ENCODE results near the gene TEDDM1. TPM values are rescaled to one million over a fixed set of nuclear protein-coding genes. Genes with fewer than 3 reads are reported as not detected.

TEDDM1 gene
- total and polyA plus RNA-seq, 10 of the 15 experiments (the other 5 are each of a cell fraction or from before 2014, with no cell fraction given) = 0.11 TPM; not detected in 9

DNA sequence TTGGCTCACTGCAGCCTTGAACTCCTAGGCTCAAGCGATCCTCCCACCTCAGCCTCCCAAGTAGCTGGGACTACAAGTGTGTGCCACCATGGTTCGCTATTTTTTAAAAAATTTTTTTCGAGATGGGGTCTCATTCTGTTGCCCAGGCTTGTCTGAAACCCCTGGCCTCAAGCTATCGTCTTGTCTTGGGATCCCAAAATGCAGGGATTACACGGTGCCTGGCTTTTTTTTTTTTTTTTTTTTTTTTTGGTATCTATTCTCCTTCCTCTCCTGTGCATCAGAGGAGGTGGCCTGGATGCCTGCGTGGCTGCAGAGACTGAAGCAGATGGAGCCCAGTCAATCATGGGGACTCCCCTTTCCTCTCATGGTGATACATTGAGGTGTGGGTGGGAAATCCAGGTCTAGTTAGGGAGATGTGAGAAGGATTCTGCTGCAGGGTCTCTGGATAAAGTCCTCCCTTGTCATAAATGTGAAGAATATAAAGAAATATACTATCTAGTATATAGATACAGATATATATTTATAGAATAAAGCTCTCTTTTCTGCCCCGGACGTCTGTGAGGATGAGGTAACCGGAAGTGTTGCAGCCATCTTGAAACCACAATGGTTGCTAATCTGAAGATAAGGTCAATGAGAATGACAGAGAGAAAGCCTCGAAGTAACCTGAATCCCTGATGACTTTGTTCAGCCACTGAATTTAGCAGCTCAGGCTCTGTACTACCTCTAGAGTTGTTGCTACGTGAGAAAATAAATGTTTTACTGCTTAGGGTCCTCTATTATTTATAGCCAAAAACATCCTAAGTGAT is 30.0 kb upstream of the TEDDM1 start (continued):
- TF ChIP-seq, protein P1, sequence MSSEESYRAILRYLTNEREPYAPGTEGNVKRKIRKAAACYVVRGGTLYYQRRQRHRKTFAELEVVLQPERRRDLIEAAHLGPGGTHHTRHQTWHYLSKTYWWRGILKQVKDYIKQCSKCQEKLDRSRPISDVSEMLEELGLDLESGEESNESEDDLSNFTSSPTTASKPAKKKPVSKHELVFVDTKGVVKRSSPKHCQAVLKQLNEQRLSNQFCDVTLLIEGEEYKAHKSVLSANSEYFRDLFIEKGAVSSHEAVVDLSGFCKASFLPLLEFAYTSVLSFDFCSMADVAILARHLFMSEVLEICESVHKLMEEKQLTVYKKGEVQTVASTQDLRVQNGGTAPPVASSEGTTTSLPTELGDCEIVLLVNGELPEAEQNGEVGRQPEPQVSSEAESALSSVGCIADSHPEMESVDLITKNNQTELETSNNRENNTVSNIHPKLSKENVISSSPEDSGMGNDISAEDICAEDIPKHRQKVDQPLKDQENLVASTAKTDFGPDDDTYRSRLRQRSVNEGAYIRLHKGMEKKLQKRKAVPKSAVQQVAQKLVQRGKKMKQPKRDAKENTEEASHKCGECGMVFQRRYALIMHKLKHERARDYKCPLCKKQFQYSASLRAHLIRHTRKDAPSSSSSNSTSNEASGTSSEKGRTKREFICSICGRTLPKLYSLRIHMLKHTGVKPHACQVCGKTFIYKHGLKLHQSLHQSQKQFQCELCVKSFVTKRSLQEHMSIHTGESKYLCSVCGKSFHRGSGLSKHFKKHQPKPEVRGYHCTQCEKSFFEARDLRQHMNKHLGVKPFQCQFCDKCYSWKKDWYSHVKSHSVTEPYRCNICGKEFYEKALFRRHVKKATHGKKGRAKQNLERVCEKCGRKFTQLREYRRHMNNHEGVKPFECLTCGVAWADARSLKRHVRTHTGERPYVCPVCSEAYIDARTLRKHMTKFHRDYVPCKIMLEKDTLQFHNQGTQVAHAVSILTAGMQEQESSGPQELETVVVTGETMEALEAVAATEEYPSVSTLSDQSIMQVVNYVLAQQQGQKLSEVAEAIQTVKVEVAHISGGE (CRISPR knock-in tag; IDR thresholded peaks at IDR 0.05) = no peak
- TF ChIP-seq BHLHE40 (IDR thresholded peaks at IDR 0.05; ENCODE audit: borderline replicate concordance in 1 of 2, low read depth in 2 of 2, low read length in 1 of 2) = 0 out of 4 replicates have a peak, but pooled peaks of 1 of the 2 experiments have one; percentile 13
- TF ChIP-seq ETV6 (conservative IDR thresholded peaks at IDR 0.05 in 1 of 2, IDR thresholded peaks at IDR 0.05 in 1 of 2; ENCODE audit: borderline replicate concordance in 1 of 2, low read depth in 1 of 2) = peak in 1 of 2 experiments; percentile 30; a peak in 1 of 4 replicates

DNA sequence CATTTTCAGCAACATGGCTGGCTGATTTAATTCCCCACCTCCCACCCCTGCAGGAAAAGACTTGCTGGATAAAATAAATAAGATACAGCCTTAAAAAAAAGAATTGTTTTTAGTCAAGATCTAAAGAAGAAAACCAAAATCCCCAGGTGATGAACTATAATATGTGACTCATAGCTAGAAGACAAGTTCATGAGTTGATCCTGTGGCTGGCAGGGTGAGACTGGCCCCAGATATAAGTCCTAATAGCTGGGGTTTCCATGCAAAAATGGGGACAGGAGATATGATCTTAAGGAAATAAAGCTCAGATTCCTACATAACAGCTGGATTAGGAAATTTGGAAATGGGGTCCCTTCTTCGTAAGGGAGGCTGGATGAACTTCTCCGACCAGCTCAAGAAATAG is 27.6 kb upstream of the TEDDM1 start:
- ChIA-PET CTCF (interaction anchor here (0.7 to 1.9 kb wide), 13 partner anchors 10 to 360 kb away, joined by 3 to 16 read pairs (median 4); no protein-coding TSS in a partner anchor), RAD21 (ENCODE audit: unreplicated experiment) (interaction anchor here (0.7 to 4.6 kb wide), 11 partner anchors 16 to 354 kb away, joined by 3 to 30 read pairs (median 4); partner anchors contain the start of genes GLUL and RNASEL), SMC1A (ENCODE audit: uncharacterized antibody, unreplicated experiment) (interaction anchor here (0.7 to 4.2 kb wide), 14 partner anchors 10 to 356 kb away, joined by 3 to 18 read pairs (median 4); no protein-coding TSS in a partner anchor), POLR2A (interaction anchor here (0.5 to 0.9 kb wide), 3 partner anchors 9 to 32 kb away, joined by 3 to 4 read pairs (median 4); no protein-coding TSS in a partner anchor)
- DNase-seq (ENCODE audit: low read depth, low spot score) (peak; percentile 32), ATAC-seq (peak; percentile 56), FAIRE-seq (no peak)
- Histone ChIP-seq H3K4me3 (no peak overlapping the region), H3K79me2 (ENCODE audit: control insufficient read depth, insufficient read depth, low read length) (no peaks in the 10 kb centered on the region), H3K4me2 (ENCODE audit: control insufficient read depth, insufficient read depth) (peak overlapping the region; percentile 9; the same call in 1 of the 2 replicates), H3K9ac (ENCODE audit: control insufficient read depth, insufficient read depth, low read length) (no peak overlapping the region), H3K27me3 (replicated peaks in 1 of 2; ENCODE audit: control insufficient read depth in 2 of 2, insufficient read depth in 2 of 2, low read length in 1 of 2) (no peaks in the 10 kb centered on the region), H3K27ac (ENCODE audit: control insufficient read depth, insufficient read depth) (peak overlapping the region; percentile 74), H4K20me1 (ENCODE audit: control insufficient read depth, insufficient read depth) (no peaks in the 10 kb centered on the region), H3K36me3 (ENCODE audit: control insufficient read depth in 2 of 2, insufficient read depth in 2 of 2, low read length in 1 of 2) (no peaks in the 10 kb centered on the region), H3K9me3 (replicated peaks; ENCODE audit: control insufficient read depth, insufficient read depth, low read length) (no peaks in the 10 kb centered on the region), H3K4me1 (ENCODE audit: control insufficient read depth, insufficient read depth, low read length) (peaks cover 38% of the 10 kb centered on the region), H2AFZ (ENCODE audit: control insufficient read depth, low read depth, low read length) (no peak overlapping the region)
- BruUV-seq (replicated peaks) = no TSS peak
- in situ Hi-C loops (cut with MboI) = no loop called here
- 32% methylated on average over 2 of the region's 2 CpGs for WGBS (ENCODE audit: insufficient coverage, insufficient replicate concordance, low lambda C conversion rate, missing lambda C conversion rate)
- intact Hi-C loops (cut with micrococcal nuclease; ENCODE audit: unreplicated experiment) = no loop called here
- TF ChIP-seq CEBPB (IDR thresholded peaks at IDR 0.05; ENCODE audit: borderline replicate concordance in 1 of 2, low read depth in 2 of 2, low read length in 2 of 2) (peak in 1 of 2 experiments; percentile 24; a peak in 1 of 4 replicates), DPF2 (IDR thresholded peaks at IDR 0.05) (peak; percentile 50; the same call in 1 of the 2 replicates), MEF2A (IDR thresholded peaks at IDR 0.05; ENCODE audit: insufficient read depth, low read depth, low read length) (0 out of 2 replicates have a peak, but pooled peaks have one; percentile 60), CBFB (IDR thresholded peaks at IDR 0.05; ENCODE audit: low read depth) (0 out of 2 replicates have a peak, but pooled peaks have one; percentile 21), NFIC (IDR thresholded peaks at IDR 0.05; ENCODE audit: low read depth, low read length) (peak; percentile 83; the same call in 1 of the 2 replicates), TARDBP (IDR thresholded peaks at IDR 0.05; ENCODE audit: borderline replicate concordance) (no peak), RB1 (IDR thresholded peaks at IDR 0.05; ENCODE audit: borderline replicate concordance) (no peak), JUNB (IDR thresholded peaks at IDR 0.05) (peak; percentile 89), CREM (IDR thresholded peaks at IDR 0.05; ENCODE audit: low read depth) (peak; percentile 52; the same call in 1 of the 2 replicates), BCL11A (IDR thresholded peaks at IDR 0.05; ENCODE audit: low read depth, low read length) (peak; percentile 53; the same call in 1 of the 2 replicates), EED (IDR thresholded peaks at IDR 0.05; ENCODE audit: low read depth) (peak; percentile 86), WRNIP1 (IDR thresholded peaks at IDR 0.05; ENCODE audit: borderline replicate concordance, low read depth, low read length) (no peak)
- TF ChIP-seq, protein P2, sequence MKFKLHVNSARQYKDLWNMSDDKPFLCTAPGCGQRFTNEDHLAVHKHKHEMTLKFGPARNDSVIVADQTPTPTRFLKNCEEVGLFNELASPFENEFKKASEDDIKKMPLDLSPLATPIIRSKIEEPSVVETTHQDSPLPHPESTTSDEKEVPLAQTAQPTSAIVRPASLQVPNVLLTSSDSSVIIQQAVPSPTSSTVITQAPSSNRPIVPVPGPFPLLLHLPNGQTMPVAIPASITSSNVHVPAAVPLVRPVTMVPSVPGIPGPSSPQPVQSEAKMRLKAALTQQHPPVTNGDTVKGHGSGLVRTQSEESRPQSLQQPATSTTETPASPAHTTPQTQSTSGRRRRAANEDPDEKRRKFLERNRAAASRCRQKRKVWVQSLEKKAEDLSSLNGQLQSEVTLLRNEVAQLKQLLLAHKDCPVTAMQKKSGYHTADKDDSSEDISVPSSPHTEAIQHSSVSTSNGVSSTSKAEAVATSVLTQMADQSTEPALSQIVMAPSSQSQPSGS (IDR thresholded peaks at IDR 0.05; ENCODE audit: low read length) = peak; percentile 68
